Gastrocnemius medialis (tissue), 4 donors: ENCODE measurements around the gene MOSPD3.

Experiments used
- POLR2A ChIP-seq, 2 donors: fragments of 450-650 bp; IDR thresholded peaks; one replicate each; pipeline ENCODE4 v1.6.1; 2017; ENCODE audit warnings: antibody characterized with exemption in 2 of 2, mild to moderate bottlenecking in 2 of 2, moderate library complexity in 2 of 2
- TF ChIP-seq, protein P1 (sequence below), 5 experiments: fragments of 450-650 bp in 3 of 5; fragments of 200-600 bp in 2 of 5; sonication (generic) in 2 of 5; IDR thresholded peaks in 4 of 5; conservative IDR thresholded peaks in 1 of 5; 1 replicate in 4 of 5; 2 replicates in 1 of 5; pipeline ENCODE4 v1.5.1; 2016 to 2019; ENCODE audit warnings: antibody characterized with exemption in 5 of 5, mild to moderate bottlenecking in 3 of 5, moderate library complexity in 3 of 5

GRCh38 chr7:100568176-100568895 is 44.0 kb upstream of the MOSPD3 start:
- TF ChIP-seq, protein P1, sequence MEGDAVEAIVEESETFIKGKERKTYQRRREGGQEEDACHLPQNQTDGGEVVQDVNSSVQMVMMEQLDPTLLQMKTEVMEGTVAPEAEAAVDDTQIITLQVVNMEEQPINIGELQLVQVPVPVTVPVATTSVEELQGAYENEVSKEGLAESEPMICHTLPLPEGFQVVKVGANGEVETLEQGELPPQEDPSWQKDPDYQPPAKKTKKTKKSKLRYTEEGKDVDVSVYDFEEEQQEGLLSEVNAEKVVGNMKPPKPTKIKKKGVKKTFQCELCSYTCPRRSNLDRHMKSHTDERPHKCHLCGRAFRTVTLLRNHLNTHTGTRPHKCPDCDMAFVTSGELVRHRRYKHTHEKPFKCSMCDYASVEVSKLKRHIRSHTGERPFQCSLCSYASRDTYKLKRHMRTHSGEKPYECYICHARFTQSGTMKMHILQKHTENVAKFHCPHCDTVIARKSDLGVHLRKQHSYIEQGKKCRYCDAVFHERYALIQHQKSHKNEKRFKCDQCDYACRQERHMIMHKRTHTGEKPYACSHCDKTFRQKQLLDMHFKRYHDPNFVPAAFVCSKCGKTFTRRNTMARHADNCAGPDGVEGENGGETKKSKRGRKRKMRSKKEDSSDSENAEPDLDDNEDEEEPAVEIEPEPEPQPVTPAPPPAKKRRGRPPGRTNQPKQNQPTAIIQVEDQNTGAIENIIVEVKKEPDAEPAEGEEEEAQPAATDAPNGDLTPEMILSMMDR (IDR thresholded peaks at IDR 0.05 in 4 of 5, conservative IDR thresholded peaks at IDR 0.05 in 1 of 5) = no peak
- no peak for TF ChIP-seq POLR2A (IDR thresholded peaks at IDR 0.05)
